ENCODE data around the gene GON7.
"Not testable (repeated sequence)": the region's sequence is repeated elsewhere in the genome, so short reads cannot be mapped to it uniquely, and the experiment has no call there.

The GON7 gene

GRCh38 chr14:93175492-93175891, 31.4 kb downstream of the GON7 start:
- Mint-ChIP-seq H3K27ac (no peak overlapping the region), H3K9me3 (no peaks in the 10 kb centered on the region), H3K4me3 (no peak overlapping the region), H3K27me3 (no peaks in the 10 kb centered on the region), H3K36me3 (ENCODE audit: low read depth) (no peaks in the 10 kb centered on the region), H3K4me1 (ENCODE audit: low read depth) (no peaks in the 10 kb centered on the region)

- H3K27me3 Mint-ChIP-seq; H3K4me3 Mint-ChIP-seq; H3K9me3 Mint-ChIP-seq; H3K36me3 Mint-ChIP-seq (ENCODE audit: low read depth); H3K4me1 Mint-ChIP-seq (ENCODE audit: low read depth); H3K27ac Mint-ChIP-seq: not testable (repeated sequence)
Measured at GRCh38 chr14:93174731-93175130, 32.1 kb downstream of the GON7 start.

- no peak overlapping the region for H3K4me3 Mint-ChIP-seq
Measured at GRCh38 chr14:93173943-93174395, 32.9 kb downstream of the GON7 start.

GRCh38 chr14:93171376-93171775, 35.5 kb downstream of the GON7 start:
- Mint-ChIP-seq H3K27me3 (no peaks in the 10 kb centered on the region), H3K27ac (no peak overlapping the region), H3K4me1 (ENCODE audit: low read depth) (no peaks in the 10 kb centered on the region), H3K9me3 (no peaks in the 10 kb centered on the region), H3K4me3 (no peak overlapping the region), H3K36me3 (ENCODE audit: low read depth) (no peaks in the 10 kb centered on the region)

More at GRCh38 chr14:93173943-93174395, 32.9 kb downstream of the GON7 start:
- no peaks in the 10 kb centered on the region for H3K9me3 Mint-ChIP-seq
- H3K27me3 Mint-ChIP-seq, result no peaks in the 10 kb centered on the region
- no peaks in the 10 kb centered on the region for H3K36me3 Mint-ChIP-seq (ENCODE audit: low read depth)
- H3K27ac Mint-ChIP-seq, result no peak overlapping the region
- H3K4me1 Mint-ChIP-seq (ENCODE audit: low read depth), result no peaks in the 10 kb centered on the region

- not testable (repeated sequence) for H3K4me1 Mint-ChIP-seq (ENCODE audit: low read depth); H3K27ac Mint-ChIP-seq; H3K9me3 Mint-ChIP-seq; H3K27me3 Mint-ChIP-seq; H3K36me3 Mint-ChIP-seq (ENCODE audit: low read depth); H3K4me3 Mint-ChIP-seq
Measured at GRCh38 chr14:93170141-93170540, 36.7 kb downstream of the GON7 start.

GRCh38 chr14:93169619-93170018, 37.2 kb downstream of the GON7 start:
- H3K27ac Mint-ChIP-seq; H3K36me3 Mint-ChIP-seq (ENCODE audit: low read depth); H3K9me3 Mint-ChIP-seq; H3K4me3 Mint-ChIP-seq; H3K4me1 Mint-ChIP-seq (ENCODE audit: low read depth); H3K27me3 Mint-ChIP-seq: not testable (repeated sequence)

GRCh38 chr14:93168610-93169009, 38.3 kb downstream of the GON7 start:
- not testable (repeated sequence) for H3K4me1 Mint-ChIP-seq (ENCODE audit: low read depth); H3K27ac Mint-ChIP-seq; H3K4me3 Mint-ChIP-seq; H3K9me3 Mint-ChIP-seq; H3K36me3 Mint-ChIP-seq (ENCODE audit: low read depth); H3K27me3 Mint-ChIP-seq

GRCh38 chr14:93165271-93166265, 41.3 kb downstream of the GON7 start:
- not testable (repeated sequence) for H3K9me3 Mint-ChIP-seq; H3K27ac Mint-ChIP-seq; H3K4me1 Mint-ChIP-seq (ENCODE audit: low read depth); H3K4me3 Mint-ChIP-seq; H3K27me3 Mint-ChIP-seq; H3K36me3 Mint-ChIP-seq (ENCODE audit: low read depth)

- Mint-ChIP-seq H3K4me3 (no peak overlapping the region), H3K27me3 (no peaks in the 10 kb centered on the region), H3K9me3 (no peaks in the 10 kb centered on the region), H3K4me1 (ENCODE audit: low read depth) (no peaks in the 10 kb centered on the region), H3K27ac (no peak overlapping the region), H3K36me3 (ENCODE audit: low read depth) (no peaks in the 10 kb centered on the region)
Measured at GRCh38 chr14:93163564-93163963, 43.3 kb downstream of the GON7 start.

- no peaks in the 10 kb centered on the region for H3K27me3 Mint-ChIP-seq
- no peaks in the 10 kb centered on the region for H3K36me3 Mint-ChIP-seq (ENCODE audit: low read depth)
- H3K9me3 Mint-ChIP-seq, result no peaks in the 10 kb centered on the region
- no peaks in the 10 kb centered on the region for H3K4me1 Mint-ChIP-seq (ENCODE audit: low read depth)
- H3K27ac Mint-ChIP-seq, result no peak overlapping the region
- no peak overlapping the region for H3K4me3 Mint-ChIP-seq
Measured at GRCh38 chr14:93161411-93161940, 45.4 kb downstream of the GON7 start.

- H3K4me1 Mint-ChIP-seq (ENCODE audit: low read depth), result no peaks in the 10 kb centered on the region
- H3K4me3 Mint-ChIP-seq, result no peak overlapping the region
- H3K36me3 Mint-ChIP-seq (ENCODE audit: low read depth), result no peaks in the 10 kb centered on the region
- H3K27me3 Mint-ChIP-seq, result no peaks in the 10 kb centered on the region
- H3K27ac Mint-ChIP-seq, result no peak overlapping the region
- no peaks in the 10 kb centered on the region for H3K9me3 Mint-ChIP-seq
Measured at GRCh38 chr14:93160353-93160801, 46.5 kb downstream of the GON7 start.

- not testable (repeated sequence) for H3K4me3 Mint-ChIP-seq; H3K36me3 Mint-ChIP-seq (ENCODE audit: low read depth); H3K27me3 Mint-ChIP-seq; H3K27ac Mint-ChIP-seq; H3K4me1 Mint-ChIP-seq (ENCODE audit: low read depth); H3K9me3 Mint-ChIP-seq
Measured at GRCh38 chr14:93159625-93160352, 47.1 kb downstream of the GON7 start.

- H3K27ac Mint-ChIP-seq; H3K27me3 Mint-ChIP-seq; H3K4me3 Mint-ChIP-seq; H3K36me3 Mint-ChIP-seq (ENCODE audit: low read depth); H3K4me1 Mint-ChIP-seq (ENCODE audit: low read depth); H3K9me3 Mint-ChIP-seq: not testable (repeated sequence)
Measured at GRCh38 chr14:93158349-93158748, 48.5 kb downstream of the GON7 start.

- no peaks in the 10 kb centered on the region for H3K9me3 Mint-ChIP-seq
- H3K27ac Mint-ChIP-seq, result no peak overlapping the region
- no peaks in the 10 kb centered on the region for H3K27me3 Mint-ChIP-seq
- H3K4me3 Mint-ChIP-seq, result no peak overlapping the region
- no peaks in the 10 kb centered on the region for H3K36me3 Mint-ChIP-seq (ENCODE audit: low read depth)
- no peaks in the 10 kb centered on the region for H3K4me1 Mint-ChIP-seq (ENCODE audit: low read depth)
Measured at GRCh38 chr14:93156693-93157369, 50.0 kb downstream of the GON7 start.

- H3K36me3 Mint-ChIP-seq (ENCODE audit: low read depth), result no peaks in the 10 kb centered on the region
- H3K4me1 Mint-ChIP-seq (ENCODE audit: low read depth), result peaks cover 4% of the 10 kb centered on the region
- no peaks in the 10 kb centered on the region for H3K27me3 Mint-ChIP-seq
- no peak overlapping the region for H3K27ac Mint-ChIP-seq
- no peak overlapping the region for H3K4me3 Mint-ChIP-seq
- H3K9me3 Mint-ChIP-seq, result no peaks in the 10 kb centered on the region
Measured at GRCh38 chr14:93155667-93156066, 51.2 kb downstream of the GON7 start.

Measured in stimulated activated naive CD8-positive, alpha-beta T cell treated with anti-CD3 and anti-CD28 coated beads, Interleukin-15, Interleukin-2, amounts not matched to agents 100 ng/mL and 50 ng/mL, for 24 hours (primary cell).